Jurkat, Clone E6-1 (cell line): ENCODE measurements around the gene ITGB2.

Source experiments
- DNase-seq: peaks from one replicate; pipeline ENCODE4 v3.0.0-alpha.2; 2011; ENCODE audit warnings: low read depth, low spot score
- H3K4me3 ChIP-seq: 2 replicates; pipeline ENCODE4 v1.5.1; 2011; ENCODE audit warnings: mild to moderate bottlenecking, low read length, control low read depth, moderate library complexity

The ITGB2 gene

DNA sequence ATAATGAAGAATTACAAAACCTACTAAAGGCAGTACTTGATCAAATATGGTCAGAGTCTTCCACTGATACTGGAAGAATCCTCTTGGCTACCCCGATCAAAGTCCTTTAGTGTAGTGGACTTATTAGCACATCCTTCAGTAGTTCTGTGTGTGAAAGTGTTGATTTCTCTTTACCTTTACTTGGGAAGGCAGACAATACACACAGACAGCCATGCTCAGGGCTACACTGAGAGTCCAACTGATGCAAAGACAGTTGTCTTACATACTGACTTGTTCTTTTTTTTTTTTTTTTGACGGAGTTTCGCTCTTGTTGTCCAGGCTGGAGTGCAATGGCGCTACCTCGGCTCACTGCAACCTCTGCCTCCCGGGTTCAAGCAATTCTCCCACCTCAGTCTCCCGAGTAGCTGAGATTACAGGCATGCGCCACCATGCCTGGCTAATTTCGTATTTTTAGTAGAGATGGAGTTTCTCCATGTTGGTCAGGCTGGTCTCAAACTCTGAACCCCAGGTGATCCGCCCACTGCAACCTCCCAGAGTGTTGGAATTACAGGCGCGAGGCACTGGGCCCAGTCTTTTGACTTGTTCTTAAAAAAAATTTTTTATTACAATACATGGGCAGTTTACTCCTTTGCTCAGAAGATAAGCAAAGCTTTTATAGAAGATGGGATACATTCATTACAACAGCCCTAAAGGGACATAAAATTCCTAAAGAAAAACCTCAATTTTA, 43.7 kb downstream of the ITGB2 start:
- no peak for DNase-seq

DNA sequence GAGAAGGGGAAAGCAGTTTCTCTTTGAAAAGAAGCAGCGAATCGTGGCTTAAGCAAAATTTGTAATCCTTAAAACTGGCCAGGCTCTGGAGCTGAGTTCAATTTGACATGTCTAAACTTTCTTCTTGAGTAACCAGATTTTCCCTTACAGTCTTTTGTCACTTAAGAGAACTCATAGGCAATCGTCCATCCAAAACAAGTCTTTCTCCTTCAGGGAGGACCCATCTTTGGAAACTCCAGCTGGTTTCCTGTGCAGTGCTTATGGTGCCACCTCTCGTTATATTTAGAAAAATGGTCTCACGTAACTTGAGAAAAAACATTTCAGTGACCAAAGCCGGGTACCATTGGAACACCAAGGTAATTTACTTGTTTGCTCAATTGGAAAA, 45.4 kb downstream of the ITGB2 start:
- DNase-seq = peak; percentile 66
- H3K4me3 ChIP-seq = peak overlapping the region; percentile 69

More for the DNA sequence above, 43.7 kb downstream of the ITGB2 start:
- H3K4me3 ChIP-seq = no peak overlapping the region

DNA sequence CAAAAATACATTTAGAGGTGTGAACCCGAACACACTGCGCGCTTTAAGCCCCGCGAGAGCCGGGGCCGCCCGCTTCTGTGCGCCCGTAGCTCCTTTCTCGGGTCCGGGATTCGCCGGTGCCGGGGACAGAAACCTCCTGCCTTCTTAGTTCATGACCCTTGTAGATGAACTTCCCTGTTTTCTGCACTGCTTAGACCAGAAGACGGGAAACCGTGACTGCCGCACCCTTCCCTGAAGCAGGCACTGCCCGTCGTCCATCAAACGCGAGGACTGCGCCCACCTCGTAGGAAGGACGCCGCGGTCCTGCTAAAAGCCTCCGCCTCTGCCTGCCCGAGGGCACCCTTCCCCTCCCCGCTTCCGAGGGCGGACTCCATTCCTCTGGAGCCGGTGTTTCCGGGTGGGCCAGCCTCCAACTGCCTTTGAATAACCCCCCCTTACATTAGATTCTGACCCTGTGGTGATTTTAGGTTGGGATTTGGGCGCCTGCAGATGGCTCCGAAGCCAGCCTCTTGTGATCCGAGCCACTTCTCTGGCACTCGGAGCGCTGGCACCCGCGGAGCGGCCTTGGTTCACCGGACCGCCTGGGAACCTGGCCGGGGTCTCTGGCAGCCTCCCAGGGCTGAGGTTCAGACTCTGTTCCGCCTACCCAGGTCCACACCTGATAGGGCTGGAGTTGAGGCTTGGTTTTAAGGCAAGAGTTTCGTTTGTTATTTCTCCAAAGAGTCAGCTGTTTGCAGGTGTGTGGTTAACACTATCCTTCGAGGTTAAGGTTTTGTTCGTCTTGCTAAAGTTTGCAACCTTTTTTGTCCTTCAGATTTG, 46.0 kb downstream of the ITGB2 start:
- DNase-seq = no peak
- peak overlapping the region; percentile 69 for H3K4me3 ChIP-seq

DNA sequence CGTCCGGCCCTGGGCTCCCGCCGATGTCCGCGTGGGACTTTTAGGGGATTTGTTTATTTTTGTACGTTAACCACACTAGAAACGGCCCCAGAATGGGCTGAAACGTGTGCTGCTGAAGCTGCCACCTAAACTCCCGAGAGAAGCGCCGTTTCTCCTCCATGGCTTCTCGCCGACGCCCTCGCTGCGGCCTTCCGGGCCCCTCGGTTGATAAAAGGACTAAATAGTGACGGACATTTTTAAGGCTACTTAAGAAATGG, 46.5 kb downstream of the ITGB2 start:
- H3K4me3 ChIP-seq = peak overlapping the region; percentile 69
- DNase-seq = no peak

DNA sequence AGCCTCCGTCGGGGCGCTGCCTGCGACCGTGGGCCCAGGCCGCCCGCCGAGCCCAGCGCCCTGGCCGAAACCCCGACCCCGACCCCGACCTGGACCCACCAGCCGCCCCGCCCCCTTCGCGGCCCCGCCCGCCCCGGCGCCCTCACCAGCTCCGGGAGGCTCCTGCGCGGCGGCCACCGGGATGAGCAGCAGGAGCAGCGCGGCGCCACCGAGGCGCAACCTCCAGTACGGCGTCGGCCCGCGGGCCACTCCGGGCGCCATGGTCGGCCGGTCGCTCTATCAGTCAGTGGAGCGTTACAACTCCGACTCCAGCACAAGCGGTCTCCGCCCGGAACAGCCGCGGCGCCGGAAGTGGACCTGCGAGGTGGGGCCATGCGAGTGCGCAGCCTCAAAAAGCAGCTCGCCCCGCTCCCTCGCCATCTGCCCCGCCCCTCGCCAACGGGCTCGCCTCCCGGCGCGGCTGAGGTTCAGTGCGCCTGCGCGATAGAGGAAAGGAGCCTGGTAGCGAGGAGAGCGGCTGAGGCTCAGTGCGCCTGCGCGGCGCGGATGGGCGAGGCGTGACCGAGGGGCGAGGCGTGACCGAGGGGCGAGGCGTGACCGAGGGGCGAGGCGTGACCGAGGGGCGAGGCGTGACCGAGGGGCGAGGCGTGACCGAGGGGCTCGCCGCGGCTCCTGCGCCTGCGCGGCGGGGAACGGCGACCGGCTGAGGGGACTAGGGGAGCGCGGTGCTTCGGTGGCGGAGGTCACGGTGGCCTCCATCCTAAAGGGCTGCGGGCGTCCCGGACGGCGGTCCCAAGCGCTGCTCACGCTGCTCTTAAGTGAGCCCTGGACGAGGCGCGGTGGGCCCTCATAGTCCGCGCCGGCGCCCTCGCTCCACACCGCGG, 47.1 kb downstream of the ITGB2 start, which contains the start of gene PTTG1IP:
Gene PTTG1IP, minus strand, starts transcription at position 335 of the 884 bp plus-strand sequence. Its CDS starts 74 bp downstream, at position 261.
- DNase-seq = peak; percentile 94
- peak within 1 kb of the TSS; percentile 84 for H3K4me3 ChIP-seq

DNA sequence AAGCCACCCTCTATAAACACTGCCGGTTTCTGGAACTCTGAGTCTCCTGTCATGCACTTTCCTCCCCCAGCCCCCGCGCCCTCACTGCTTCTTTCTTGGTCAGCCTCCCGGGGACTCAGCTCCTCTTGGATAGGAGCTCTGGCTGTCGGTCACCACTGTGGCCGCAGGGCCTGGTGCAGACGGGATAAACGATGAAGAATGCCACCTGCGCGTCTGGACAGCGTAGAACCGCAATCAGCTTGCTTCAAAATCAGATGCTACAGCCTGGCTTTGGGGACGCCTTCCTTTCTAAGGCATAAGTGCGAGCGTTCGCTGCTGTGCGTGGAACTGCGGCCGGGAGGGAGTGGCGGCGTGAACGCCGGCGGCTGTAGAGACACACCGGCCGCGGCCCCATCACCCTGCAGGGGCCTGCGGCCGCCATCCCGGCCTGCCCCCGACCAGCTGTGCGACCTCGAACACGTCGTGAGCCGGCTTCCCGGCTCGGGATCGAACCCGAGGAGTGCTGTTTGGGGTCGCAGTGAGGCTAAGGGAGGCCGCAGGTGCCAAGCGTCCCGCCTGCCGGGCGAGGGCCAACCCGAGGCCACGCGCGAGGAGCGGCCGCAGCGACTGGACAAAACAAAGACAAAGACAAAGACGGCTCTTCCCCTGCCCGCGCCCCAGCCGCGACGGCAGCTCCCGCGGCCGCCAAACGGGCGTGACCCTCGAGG, 47.9 kb downstream of the ITGB2 start:
- DNase-seq = no peak
- peak overlapping the region; percentile 84 for H3K4me3 ChIP-seq

DNA sequence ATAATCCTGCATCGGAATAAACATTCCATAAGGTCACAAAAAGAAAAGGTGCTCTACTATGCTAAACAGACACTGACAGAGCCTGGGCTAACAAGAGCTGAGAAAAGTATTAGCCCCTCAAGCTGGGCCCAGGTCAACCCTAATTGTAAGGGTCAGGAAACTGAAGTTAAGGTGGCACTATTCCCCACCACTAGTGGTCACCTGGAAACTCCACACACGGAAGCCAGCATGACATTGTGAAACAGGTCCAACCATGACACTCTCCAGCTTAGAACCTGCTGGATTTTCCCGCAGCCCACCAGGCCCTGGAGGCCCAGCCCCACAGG, 48.4 kb downstream of the ITGB2 start:
- DNase-seq = no peak
- peak overlapping the region; percentile 84 for H3K4me3 ChIP-seq

DNA sequence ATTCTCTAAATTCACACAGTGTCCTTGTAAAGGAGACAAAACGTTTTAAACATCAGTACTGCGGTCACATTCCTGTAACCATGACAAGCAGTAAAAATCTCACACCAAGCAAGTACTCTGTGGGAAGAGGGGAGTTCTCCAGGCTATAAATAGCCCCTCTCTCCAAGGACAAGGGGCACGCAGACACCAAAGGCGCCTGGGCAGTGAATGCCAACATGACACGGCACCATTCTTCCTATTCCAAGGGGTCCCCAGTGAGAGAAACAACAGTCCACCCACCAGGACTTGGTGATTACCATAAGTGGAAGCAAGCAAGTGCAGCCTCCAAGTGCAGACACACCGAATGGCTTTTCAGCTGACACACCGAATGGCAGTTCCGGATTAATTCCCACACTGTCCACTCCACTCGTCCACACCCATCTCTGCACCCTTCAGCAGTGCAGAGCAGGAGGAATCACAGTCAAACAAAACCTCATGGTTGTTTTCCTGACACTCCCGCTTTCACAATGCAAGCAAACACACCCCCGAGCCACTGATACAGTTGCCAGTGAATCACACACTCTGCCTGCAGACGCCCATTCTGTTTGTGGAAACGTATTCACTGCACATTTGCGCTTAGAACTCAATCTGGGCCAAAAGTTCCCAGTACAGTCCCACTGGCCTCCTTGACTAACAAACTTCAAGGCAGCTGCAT, 49.0 kb downstream of the ITGB2 start:
- H3K4me3 ChIP-seq = peak overlapping the region; percentile 84
- DNase-seq = no peak

DNA sequence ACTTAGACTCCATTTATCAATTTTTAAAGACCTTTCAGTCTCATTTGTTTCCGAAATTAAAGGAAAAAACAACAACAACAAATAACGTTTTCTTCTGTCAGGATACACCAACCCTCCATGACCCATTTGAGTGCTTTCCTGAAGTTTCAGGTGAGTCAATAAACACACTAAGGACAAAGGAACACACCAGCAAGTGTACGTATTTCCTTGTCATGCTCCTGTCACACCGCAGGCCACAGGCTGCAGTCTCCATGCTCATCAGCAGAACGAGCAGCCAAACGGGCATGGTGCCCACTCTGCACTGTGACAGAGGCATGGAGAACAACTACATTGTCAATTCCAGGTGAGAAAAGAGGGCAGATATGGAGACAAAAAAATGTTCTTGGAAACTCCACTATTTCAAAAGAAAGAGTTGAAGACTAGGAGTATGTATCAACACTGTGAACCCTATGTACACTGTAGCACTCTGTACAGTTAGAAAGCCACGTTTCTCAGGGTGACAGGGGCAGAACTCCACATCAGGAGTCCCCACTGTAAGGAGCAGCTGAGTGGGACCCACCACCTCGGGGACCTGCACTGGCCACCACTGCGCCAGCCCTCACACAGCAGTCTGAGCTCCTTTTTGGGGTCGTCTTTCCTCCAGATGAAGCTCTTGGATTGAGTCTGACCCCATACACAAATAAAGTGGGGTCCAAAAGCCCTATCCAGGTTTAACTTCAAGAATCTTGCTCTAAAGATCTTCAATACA, 49.8 kb downstream of the ITGB2 start:
- no peak for DNase-seq
- peak overlapping the region; percentile 23 for H3K4me3 ChIP-seq

DNA sequence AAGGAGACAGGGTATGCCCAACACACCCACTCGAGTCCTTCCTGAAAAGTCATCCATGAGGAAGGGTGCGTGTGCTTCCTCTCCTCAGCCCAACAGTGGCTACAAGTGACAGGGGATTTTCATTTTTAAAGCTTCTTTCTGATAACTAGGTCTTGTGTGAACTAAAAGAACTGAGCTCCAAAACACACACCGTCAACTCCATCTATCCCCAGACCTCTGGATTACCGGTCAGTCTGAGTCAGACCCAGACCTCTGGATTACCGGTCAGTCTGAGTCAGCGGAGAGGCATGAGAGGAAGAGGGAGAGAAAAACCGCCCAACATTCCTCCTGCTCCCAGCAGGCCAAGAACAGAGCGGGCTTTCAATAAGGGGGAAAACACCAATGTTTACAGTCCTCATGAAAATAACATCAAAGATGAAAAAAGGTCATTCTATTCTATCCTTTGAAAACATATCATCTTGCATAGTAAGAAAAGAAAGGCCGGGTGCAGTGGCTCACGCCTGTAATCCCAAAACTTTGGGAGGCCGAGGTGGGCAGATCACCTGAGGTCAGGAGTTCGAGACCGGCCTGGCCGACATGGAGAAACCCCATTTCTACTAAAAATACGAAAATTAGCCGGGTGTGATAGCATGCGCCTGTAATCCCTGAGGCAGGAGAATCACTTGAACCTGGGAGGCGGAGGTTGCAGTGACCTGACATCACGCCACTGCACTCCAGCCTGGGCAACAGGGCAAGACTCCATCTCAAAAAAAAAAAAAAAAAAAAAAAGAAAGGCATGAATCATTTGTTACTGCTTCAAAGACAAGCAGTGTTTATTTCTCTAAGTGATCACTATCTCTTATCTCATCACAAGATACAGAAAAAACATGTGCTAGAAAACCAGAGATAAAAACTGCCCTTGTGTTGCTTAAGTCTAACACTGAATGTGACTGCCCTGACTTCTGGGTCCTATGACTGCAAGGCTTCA, 50.6 kb downstream of the ITGB2 start:
- peak; percentile 80 for DNase-seq
- H3K4me3 ChIP-seq = no peak overlapping the region

DNA sequence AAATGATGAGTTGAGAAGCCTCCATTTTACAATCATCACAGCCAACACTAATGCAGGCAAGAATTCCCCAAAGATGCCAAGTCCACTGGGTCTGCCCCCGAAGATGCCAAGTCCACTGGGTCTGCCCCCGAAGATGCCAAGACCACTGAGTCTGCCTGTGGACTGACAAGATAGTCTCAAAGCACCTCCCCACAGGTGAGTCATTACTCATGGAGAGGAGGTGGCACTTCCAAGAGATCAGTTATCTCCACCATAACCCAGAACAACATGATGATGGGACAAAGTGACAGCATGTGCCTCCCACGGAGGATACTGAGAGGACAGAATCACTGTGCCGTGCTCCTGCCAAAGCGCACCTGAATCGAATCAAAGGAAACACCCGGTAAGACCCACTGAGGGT, 52.0 kb downstream of the ITGB2 start:
- peak overlapping the region; percentile 41 for H3K4me3 ChIP-seq

DNA sequence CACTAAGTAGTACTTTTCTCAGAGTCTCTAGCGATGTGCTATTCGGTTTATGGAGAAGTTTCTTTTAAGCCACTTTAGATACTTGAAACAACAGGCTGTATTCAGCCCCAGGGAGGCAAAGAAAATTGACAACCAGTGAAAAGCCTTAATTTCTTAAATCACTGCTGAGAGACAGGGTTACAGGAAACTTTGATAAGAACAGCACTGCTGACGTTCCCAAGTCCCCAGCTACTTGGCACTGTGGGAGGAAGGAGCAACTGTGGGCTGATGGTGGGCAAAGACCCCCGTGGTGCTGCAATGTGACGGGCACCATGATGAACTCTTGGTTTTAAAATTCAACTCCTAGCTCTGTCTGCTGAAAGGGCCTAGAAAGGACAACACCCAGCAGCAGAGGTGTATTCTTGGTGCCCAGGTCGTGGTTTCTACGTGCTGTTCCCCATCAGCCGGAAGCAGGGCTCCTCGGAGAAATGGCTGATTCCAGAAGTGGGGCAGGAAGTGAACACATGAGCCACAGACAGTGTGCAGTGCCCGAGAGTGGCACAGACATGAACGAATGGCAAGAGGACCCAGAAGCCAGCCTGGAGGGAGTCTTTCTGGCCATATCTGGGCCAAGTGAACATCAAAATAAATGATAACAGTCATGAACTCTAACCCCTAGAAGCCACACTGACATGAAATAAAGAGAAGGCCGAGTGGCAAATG, 52.5 kb downstream of the ITGB2 start:
- peak; percentile 77 for DNase-seq
- H3K4me3 ChIP-seq = peak overlapping the region; percentile 41

More for the DNA sequence above, 52.0 kb downstream of the ITGB2 start:
- DNase-seq = no peak

DNA sequence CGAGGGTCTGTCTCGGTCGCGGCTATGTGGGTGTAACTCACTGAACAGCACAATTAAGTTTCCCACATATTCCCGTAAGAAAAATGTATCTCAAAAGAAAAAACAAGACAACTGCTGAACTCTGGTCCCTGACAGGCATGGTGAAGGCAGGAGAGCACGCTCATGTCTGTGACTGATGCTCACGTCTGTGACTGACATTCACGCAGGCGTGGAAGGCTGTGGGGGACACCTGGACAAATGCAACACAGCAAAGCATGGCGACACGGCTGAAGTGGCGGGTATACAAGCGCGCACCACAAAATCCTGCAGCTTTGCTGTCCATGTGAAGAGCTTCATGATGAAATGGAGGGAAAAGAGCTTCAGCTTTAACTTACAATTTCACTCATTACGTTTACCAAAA, 53.2 kb downstream of the ITGB2 start:
- no peak overlapping the region for H3K4me3 ChIP-seq
- no peak for DNase-seq

DNA sequence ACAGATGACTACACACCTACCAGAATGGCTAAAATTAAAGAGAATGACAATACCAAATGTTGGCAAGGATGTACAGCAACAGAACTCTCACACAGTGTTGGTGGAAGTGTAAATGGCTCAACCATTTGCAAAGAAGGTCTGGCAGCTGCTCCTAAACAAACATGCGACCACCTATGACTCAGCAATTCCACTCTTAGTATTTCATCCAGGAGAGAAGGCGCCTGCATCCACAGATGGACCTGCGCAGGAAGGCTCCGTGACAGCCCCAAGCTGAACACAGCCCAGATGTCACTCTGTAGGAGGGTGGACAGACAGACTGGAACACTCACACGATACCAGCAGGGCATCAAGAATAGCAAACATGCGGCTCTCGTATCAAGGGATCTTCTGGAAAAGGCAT, 53.9 kb downstream of the ITGB2 start:
- H3K4me3 ChIP-seq = no peak overlapping the region
- DNase-seq = no peak

DNA sequence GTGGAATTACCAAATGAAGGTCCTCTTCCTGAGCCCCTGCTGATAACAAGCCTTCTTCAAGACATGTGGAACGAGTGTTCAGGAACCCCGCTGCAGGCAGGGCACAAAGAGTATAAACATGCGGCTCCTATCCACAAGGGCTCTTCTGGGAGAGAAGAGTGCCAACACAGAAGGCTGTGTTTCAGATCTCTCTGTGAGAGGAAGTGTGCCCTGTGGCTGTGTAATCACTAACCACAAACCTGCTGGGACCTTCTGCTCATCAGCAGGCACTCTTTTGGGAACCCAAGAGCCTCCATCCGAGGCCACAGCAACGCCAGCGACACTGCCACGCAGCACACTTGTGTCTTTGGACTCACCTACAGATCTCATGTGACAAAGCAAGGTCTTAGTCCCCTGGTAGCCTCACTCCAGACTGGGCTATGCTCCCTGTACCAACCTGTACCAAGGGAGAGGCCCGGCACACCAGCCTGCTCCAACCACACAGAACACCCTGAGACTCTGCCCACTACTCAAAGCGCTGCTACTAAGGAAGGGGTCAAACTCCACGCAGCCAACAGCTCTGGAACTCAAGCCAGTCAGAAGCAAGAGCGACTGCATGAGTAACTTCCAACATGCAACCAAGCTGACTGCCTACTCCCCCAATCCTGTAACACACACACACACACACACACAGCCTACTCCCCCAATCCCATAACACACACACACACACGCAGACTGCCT, 55.0 kb downstream of the ITGB2 start:
- peak overlapping the region; percentile 36 for H3K4me3 ChIP-seq
- peak; percentile 86 for DNase-seq
